ENCODE results near the gene SDHA. TPM values are rescaled to one million over a fixed set of nuclear protein-coding genes. Genes with fewer than 3 reads are reported as not detected.

Gene SDHA
- total RNA-seq, 1 donor from 2014 or later: 75.0 TPM

GRCh38 chr5:199197-199949 is 18.7 kb upstream of the SDHA start:
- TF ChIP-seq CTCF (IDR thresholded peaks at IDR 0.05; ENCODE audit: insufficient read depth, low read length, poor library complexity, severe bottlenecking): no peak
- no peaks in the 10 kb centered on the region for H3K27me3 ChIP-seq (ENCODE audit: control insufficient read depth, insufficient read depth, low read length)
- H3K36me3 ChIP-seq (ENCODE audit: control insufficient read depth, insufficient read depth, low read length): no peaks in the 10 kb centered on the region
- DNase-seq (ENCODE audit: low read depth): no peak
- H3K4me3 ChIP-seq (ENCODE audit: low read depth, low read length): no peak overlapping the region

GRCh38 chr5:199950-200645 is 18.0 kb upstream of the SDHA start:
- Histone ChIP-seq H3K4me3 (ENCODE audit: low read depth, low read length) (no peak overlapping the region), H3K36me3 (ENCODE audit: control insufficient read depth, insufficient read depth, low read length) (no peaks in the 10 kb centered on the region), H3K27me3 (ENCODE audit: control insufficient read depth, insufficient read depth, low read length) (no peaks in the 10 kb centered on the region)
- TF ChIP-seq CTCF (IDR thresholded peaks at IDR 0.05; ENCODE audit: insufficient read depth, low read length, poor library complexity, severe bottlenecking): no peak
- no peak for DNase-seq (ENCODE audit: low read depth)

GRCh38 chr5:200985-201384 is 17.1 kb upstream of the SDHA start:
- H3K4me3 ChIP-seq (ENCODE audit: low read depth, low read length): no peak overlapping the region
- H3K36me3 ChIP-seq (ENCODE audit: control insufficient read depth, insufficient read depth, low read length): no peaks in the 10 kb centered on the region
- DNase-seq (ENCODE audit: low read depth): no peak
- H3K27me3 ChIP-seq (ENCODE audit: control insufficient read depth, insufficient read depth, low read length): no peaks in the 10 kb centered on the region
- no peak for TF ChIP-seq CTCF (IDR thresholded peaks at IDR 0.05; ENCODE audit: insufficient read depth, low read length, poor library complexity, severe bottlenecking)

- no peak for DNase-seq (ENCODE audit: low read depth)
- H3K27me3 ChIP-seq (ENCODE audit: control insufficient read depth, insufficient read depth, low read length): no peaks in the 10 kb centered on the region
- no peak overlapping the region for H3K4me3 ChIP-seq (ENCODE audit: low read depth, low read length)
- H3K36me3 ChIP-seq (ENCODE audit: control insufficient read depth, insufficient read depth, low read length): no peaks in the 10 kb centered on the region
- TF ChIP-seq CTCF (IDR thresholded peaks at IDR 0.05; ENCODE audit: insufficient read depth, low read length, poor library complexity, severe bottlenecking): no peak
These were observed 16.4 kb upstream of the SDHA start for GRCh38 chr5:201672-202071.

GRCh38 chr5:203246-203930 is 14.7 kb upstream of the SDHA start:
- H3K4me3 ChIP-seq (ENCODE audit: low read depth, low read length): no peak overlapping the region
- no peaks in the 10 kb centered on the region for H3K27me3 ChIP-seq (ENCODE audit: control insufficient read depth, insufficient read depth, low read length)
- H3K36me3 ChIP-seq (ENCODE audit: control insufficient read depth, insufficient read depth, low read length): no peaks in the 10 kb centered on the region
- no peak for TF ChIP-seq CTCF (IDR thresholded peaks at IDR 0.05; ENCODE audit: insufficient read depth, low read length, poor library complexity, severe bottlenecking)
- DNase-seq (ENCODE audit: low read depth): no peak
